Natural killer cell (primary cell): ENCODE data around the gene CHPF. TPM values are rescaled to one million over a fixed set of nuclear protein-coding genes. Genes with fewer than 3 reads are reported as not detected.

Experiments used
- ATAC-seq, 3 donors: fragments of 150-1000 bp in 2 of 3; fragments of 200-7000 bp in 1 of 3; cut with Tn5 transposase; 1 replicate in 1 of 3; 2 replicates in 2 of 3; pipeline ENCODE4 v1.10.0; 2021; ENCODE audit warnings: mild to moderate bottlenecking in 2 of 3, moderate library complexity in 2 of 3
- DNase-seq, 2 donors: peaks; one replicate each; pipeline versions ENCODE4 v3.0.0 to v3.0.0-alpha.2; 2013 to 2021; ENCODE audit warnings: mixed read lengths in 1 of 2
- H3K27ac ChIP-seq: one replicate; pipeline ENCODE4 v1.5.1; 2013; ENCODE audit warnings: mild to moderate bottlenecking, low read length
- H3K27me3 ChIP-seq: one replicate; pipeline ENCODE4 v1.6.1; 2013; ENCODE audit warnings: low read length; ENCODE audit not compliant: control insufficient read depth, insufficient read depth
- H3K36me3 ChIP-seq: one replicate; pipeline ENCODE4 v1.6.1; 2013; ENCODE audit warnings: low read length; ENCODE audit not compliant: control insufficient read depth, insufficient read depth
- H3K4me1 ChIP-seq: one replicate; pipeline ENCODE4 v1.6.1; 2013; ENCODE audit warnings: low read length; ENCODE audit not compliant: control insufficient read depth, insufficient read depth
- H3K4me3 ChIP-seq: one replicate; pipeline ENCODE4 v1.5.1; 2013; ENCODE audit warnings: low read length
- H3K9me3 ChIP-seq: one replicate; pipeline ENCODE4 v1.6.1; 2013; ENCODE audit warnings: low read length; ENCODE audit not compliant: control insufficient read depth, insufficient read depth
- H3K27ac Mint-ChIP-seq, 2 donors: one replicate each; pipeline ENCODE4 v1.8.0; 2022; ENCODE audit warnings: mild to moderate bottlenecking in 2 of 2, mixed read lengths in 2 of 2, moderate library complexity in 1 of 2
- H3K27me3 Mint-ChIP-seq, 2 donors: one replicate each; pipeline ENCODE4 v1.8.0; 2022; ENCODE audit warnings: low read depth in 2 of 2, mixed read lengths in 2 of 2
- H3K36me3 Mint-ChIP-seq: one replicate; pipeline ENCODE4 v1.8.0; 2022; ENCODE audit warnings: mixed read lengths
- H3K4me1 Mint-ChIP-seq, 2 donors: one replicate each; pipeline ENCODE4 v1.8.0; 2022; ENCODE audit warnings: mixed read lengths in 2 of 2
- H3K4me3 Mint-ChIP-seq: one replicate; pipeline ENCODE4 v1.8.0; 2022; ENCODE audit warnings: mild to moderate bottlenecking, moderate library complexity, mixed read lengths
- H3K9me3 Mint-ChIP-seq, 2 donors: one replicate each; pipeline ENCODE4 v1.8.0; 2022; ENCODE audit warnings: mixed read lengths in 2 of 2
- WGBS: methylation state at CpG from one replicate; pipeline ENCODE4 v1.1.7; 2013; ENCODE audit warnings: missing lambda C conversion rate; ENCODE audit not compliant: insufficient coverage; 5-methylcytosine and 5-hydroxymethylcytosine counted together
- intact Hi-C: fragments of 100-400 bp; cut with micrococcal nuclease; formaldehyde crosslinking; loops from one replicate; pipeline ENCODE4 v1.14.2; 2022
- total RNA-seq, 4 donors: library from RNA; stranded (reverse); fragments of 120-200 nt in 1 of 4; gene quantifications; one replicate each; pipeline versions ENCODE4 v1.2.3 to v1.2.4, GENCODE V29; 2013 to 2022
- TF ChIP-seq, protein P1 (sequence below): fragments of 200-600 bp; IDR thresholded peaks from one replicate; pipeline ENCODE4 v1.8.0; 2022; ENCODE audit warnings: antibody characterized with exemption

The CHPF gene
- total RNA-seq, 3 donors from 2014 or later (not counting 1 experiment from before 2014, with no cell fraction given) = 9.6 to 19.2 (median 12.7) TPM

DNA sequence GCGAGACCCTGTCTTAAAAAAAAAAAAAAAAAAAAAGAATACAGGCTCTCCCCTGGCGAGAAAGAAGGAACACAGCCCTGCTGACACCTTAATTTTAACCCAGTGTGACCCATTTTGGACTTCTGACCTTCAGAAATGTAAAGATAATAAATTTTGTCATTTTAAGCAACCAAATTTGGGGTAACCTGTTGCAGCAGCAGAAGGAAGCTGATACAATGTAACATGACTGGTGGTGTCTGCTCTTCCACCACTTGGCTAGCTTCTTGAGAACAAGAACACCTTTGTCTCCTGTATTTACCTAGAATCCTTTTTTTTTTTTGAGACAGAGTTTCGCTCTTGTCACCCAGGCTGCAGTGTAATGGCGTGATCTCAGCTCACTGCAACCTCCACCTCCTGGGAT, 47.5 kb upstream of the CHPF start:
- intact Hi-C loops = no loop called here
- H3K4me3 ChIP-seq = no peak overlapping the region
- no peaks in the 10 kb centered on the region for H3K4me1 ChIP-seq
- H3K27me3 ChIP-seq = no peaks in the 10 kb centered on the region
- Mint-ChIP-seq H3K4me3 (no peak overlapping the region), H3K36me3 (no peaks in the 10 kb centered on the region), H3K27me3 (peaks cover 15 to 32% of the 10 kb centered on the region in 2 donors), H3K27ac (no peak overlapping the region), H3K4me1 (no peaks in the 10 kb centered on the region), H3K9me3 (no peaks in the 10 kb centered on the region)
- H3K36me3 ChIP-seq = no peaks in the 10 kb centered on the region
- H3K27ac ChIP-seq = no peak overlapping the region
- ATAC-seq (no peak), DNase-seq (no peak)
- TF ChIP-seq, protein P1, sequence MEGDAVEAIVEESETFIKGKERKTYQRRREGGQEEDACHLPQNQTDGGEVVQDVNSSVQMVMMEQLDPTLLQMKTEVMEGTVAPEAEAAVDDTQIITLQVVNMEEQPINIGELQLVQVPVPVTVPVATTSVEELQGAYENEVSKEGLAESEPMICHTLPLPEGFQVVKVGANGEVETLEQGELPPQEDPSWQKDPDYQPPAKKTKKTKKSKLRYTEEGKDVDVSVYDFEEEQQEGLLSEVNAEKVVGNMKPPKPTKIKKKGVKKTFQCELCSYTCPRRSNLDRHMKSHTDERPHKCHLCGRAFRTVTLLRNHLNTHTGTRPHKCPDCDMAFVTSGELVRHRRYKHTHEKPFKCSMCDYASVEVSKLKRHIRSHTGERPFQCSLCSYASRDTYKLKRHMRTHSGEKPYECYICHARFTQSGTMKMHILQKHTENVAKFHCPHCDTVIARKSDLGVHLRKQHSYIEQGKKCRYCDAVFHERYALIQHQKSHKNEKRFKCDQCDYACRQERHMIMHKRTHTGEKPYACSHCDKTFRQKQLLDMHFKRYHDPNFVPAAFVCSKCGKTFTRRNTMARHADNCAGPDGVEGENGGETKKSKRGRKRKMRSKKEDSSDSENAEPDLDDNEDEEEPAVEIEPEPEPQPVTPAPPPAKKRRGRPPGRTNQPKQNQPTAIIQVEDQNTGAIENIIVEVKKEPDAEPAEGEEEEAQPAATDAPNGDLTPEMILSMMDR = no peak
- 55% methylated on average over 4 of the region's 4 CpGs for WGBS
- no peaks in the 10 kb centered on the region for H3K9me3 ChIP-seq

DNA sequence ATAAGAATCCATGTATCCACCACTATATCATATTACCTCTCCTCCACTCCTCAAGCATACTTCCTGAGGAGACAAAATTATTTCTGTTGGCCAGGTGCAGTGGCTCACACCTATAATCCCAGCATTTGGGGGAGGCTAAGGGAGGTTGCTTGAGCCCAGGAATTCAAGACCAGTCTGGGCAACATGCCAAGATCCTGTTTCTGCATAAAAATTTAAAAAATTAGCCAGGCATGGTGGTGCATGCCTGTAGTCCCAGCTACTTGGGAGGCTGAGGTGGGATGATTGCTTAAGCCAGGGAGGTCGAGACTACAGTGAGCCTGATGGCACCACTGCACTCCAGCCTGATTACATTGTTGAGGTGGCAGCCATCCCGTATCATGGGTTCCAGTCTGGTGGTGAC, 37.7 kb upstream of the CHPF start:
- 76% methylated on average over 2 of the region's 2 CpGs for WGBS
- intact Hi-C loops = no loop called here
- Mint-ChIP-seq H3K9me3 (no peaks in the 10 kb centered on the region), H3K36me3 (no peaks in the 10 kb centered on the region), H3K4me1 (no peaks in the 10 kb centered on the region), H3K4me3 (no peak overlapping the region), H3K27ac (no peak overlapping the region), H3K27me3 (peaks cover 19 to 20% of the 10 kb centered on the region in 2 donors)
- no peaks in the 10 kb centered on the region for H3K4me1 ChIP-seq
- H3K36me3 ChIP-seq = no peaks in the 10 kb centered on the region
- no peaks in the 10 kb centered on the region for H3K27me3 ChIP-seq
- DNase-seq = no peak
- TF ChIP-seq, protein P1 = no peak
- no peak overlapping the region for H3K27ac ChIP-seq
- no peaks in the 10 kb centered on the region for H3K9me3 ChIP-seq
- H3K4me3 ChIP-seq = no peak overlapping the region
- no peak for ATAC-seq

DNA sequence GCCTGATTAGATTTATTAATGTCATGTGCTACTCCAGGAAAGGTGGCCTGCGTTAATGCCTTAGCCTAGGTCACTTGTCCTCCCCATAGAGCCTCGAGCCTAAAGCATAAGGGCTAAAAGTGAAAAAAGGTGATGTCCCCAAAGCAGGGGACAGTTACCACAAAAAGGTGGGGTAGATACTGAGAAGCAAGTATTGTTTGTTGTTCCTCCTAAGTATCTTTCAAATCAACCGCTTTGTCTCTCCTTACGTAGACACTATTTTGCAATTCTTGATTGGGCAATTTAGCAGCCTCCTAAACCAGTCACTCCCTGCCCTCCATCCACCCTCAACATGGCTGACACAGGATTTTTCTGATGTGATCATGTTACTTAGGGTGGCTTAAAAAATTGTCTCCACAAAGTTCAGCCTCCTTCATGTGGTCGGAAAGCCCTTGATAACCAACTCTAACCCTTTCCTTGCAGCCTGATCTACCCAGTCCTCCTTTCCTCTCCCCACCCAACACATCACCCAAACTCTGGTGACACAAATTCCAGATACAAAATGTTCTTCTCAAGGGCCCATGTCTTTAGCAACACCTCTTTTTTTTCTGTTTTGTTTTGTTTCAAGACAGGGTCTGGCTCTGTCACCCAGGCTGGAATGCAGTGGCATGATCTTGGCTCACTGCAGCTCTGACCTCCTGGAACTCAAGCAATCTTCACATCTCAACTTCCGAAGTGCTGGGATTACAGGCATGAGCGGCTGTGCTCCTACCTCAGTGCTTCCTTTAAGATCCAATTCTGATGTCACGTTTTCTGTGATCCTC, 35.4 kb upstream of the CHPF start:
- Histone ChIP-seq H3K4me3 (no peak overlapping the region), H3K27me3 (no peaks in the 10 kb centered on the region), H3K27ac (no peak overlapping the region), H3K4me1 (no peaks in the 10 kb centered on the region), H3K36me3 (no peaks in the 10 kb centered on the region), H3K9me3 (no peaks in the 10 kb centered on the region)
- Mint-ChIP-seq H3K27me3 (peaks cover 20 to 25% of the 10 kb centered on the region in 2 donors), H3K36me3 (no peaks in the 10 kb centered on the region), H3K9me3 (no peaks in the 10 kb centered on the region), H3K4me1 (no peaks in the 10 kb centered on the region), H3K27ac (no peak overlapping the region), H3K4me3 (no peak overlapping the region)
- DNase-seq = no peak
- TF ChIP-seq, protein P1 = no peak
- peak in 1 of 3 donors; percentile 76 for ATAC-seq
- intact Hi-C loops = no loop called here
- 82% methylated on average over 8 of the region's 8 CpGs for WGBS
